Hepatocyte (in vitro differentiated cells): ENCODE data around the gene RBL1. TPM values are rescaled to one million over a fixed set of nuclear protein-coding genes. Genes with fewer than 3 reads are reported as not detected.
"Not testable (repeated sequence)": the region's sequence is repeated elsewhere in the genome, so short reads cannot be mapped to it uniquely, and the experiment has no call there.

ENCODE experiments used
- DNase-seq: peaks from one replicate; pipeline ENCODE4 v3.0.0-alpha.2; 2016; ENCODE audit warnings: low spot score
- H2AFZ ChIP-seq: fragments of 200-600 bp; sonication (generic); 2 replicates; pipeline ENCODE4 v1.6.0; 2016; ENCODE audit warnings: antibody characterized with exemption, mild to moderate bottlenecking
- H3K27ac ChIP-seq: fragments of 200-600 bp; sonication (generic); 2 replicates; pipeline ENCODE4 v1.5.1; 2016; ENCODE audit warnings: mild to moderate bottlenecking
- H3K27me3 ChIP-seq: fragments of 200-600 bp; sonication (generic); 2 replicates; pipeline ENCODE4 v1.6.1; 2016
- H3K36me3 ChIP-seq: fragments of 200-600 bp; sonication (generic); replicated peaks from 2 replicates; pipeline ENCODE4 v1.5.1; 2016; ENCODE audit warnings: low read depth; ENCODE audit not compliant: insufficient read depth
- H3K4me1 ChIP-seq: fragments of 200-600 bp; sonication (generic); 2 replicates; pipeline ENCODE4 v1.5.1; 2016; ENCODE audit warnings: mild to moderate bottlenecking, moderate library complexity; ENCODE audit not compliant: insufficient read depth
- H3K4me2 ChIP-seq: fragments of 200-600 bp; sonication (generic); 2 replicates; pipeline ENCODE4 v1.6.0; 2016
- H3K4me3 ChIP-seq: fragments of 200-600 bp; sonication (generic); 2 replicates; pipeline ENCODE4 v1.5.1; 2016; ENCODE audit warnings: mild to moderate bottlenecking
- H3K79me2 ChIP-seq: fragments of 200-600 bp; sonication (generic); 2 replicates; pipeline ENCODE4 v1.6.0; 2017; ENCODE audit warnings: mild to moderate bottlenecking
- H3K9me2 ChIP-seq: fragments of 200-600 bp; sonication (generic); replicated peaks from 2 replicates; pipeline ENCODE4 v1.6.0; 2017; ENCODE audit warnings: mild to moderate bottlenecking; ENCODE audit not compliant: insufficient read depth
- H3K9me3 ChIP-seq: fragments of 200-600 bp; sonication (generic); 2 replicates; pipeline ENCODE4 v1.5.1; 2016; ENCODE audit warnings: low read depth, mild to moderate bottlenecking
- H4K20me1 ChIP-seq: fragments of 200-600 bp; sonication (generic); 2 replicates; pipeline ENCODE4 v1.6.0; 2016; ENCODE audit warnings: mild to moderate bottlenecking; ENCODE audit not compliant: insufficient read depth, poor library complexity, severe bottlenecking
- EZH2 ChIP-seq: fragments of 200-600 bp; sonication (generic); IDR thresholded peaks from 2 replicates; pipeline ENCODE4 v1.6.1; 2016; ENCODE audit warnings: antibody characterized with exemption, mild to moderate bottlenecking, borderline replicate concordance
- EZH2phosphoT487 ChIP-seq: fragments of 200-600 bp; sonication (generic); IDR thresholded peaks from one replicate; pipeline ENCODE4 v1.6.1; 2018; ENCODE audit warnings: antibody characterized with exemption, mild to moderate bottlenecking, low read depth, moderate library complexity; ENCODE audit not compliant: unreplicated experiment, severe bottlenecking
- WGBS: methylation state at CpG from one replicate; pipeline ENCODE4 v1.1.6; 2016; ENCODE audit warnings: low lambda C conversion rate; ENCODE audit errors: missing lambda C conversion rate; 5-methylcytosine and 5-hydroxymethylcytosine counted together
- polyA plus RNA-seq: library from polyadenylated mRNA; unstranded; fragments of >200 nt; fragmentation: Nextera tagmentation; extraction: Ambion mirVana; gene quantifications from 2 replicates; pipeline ENCODE4 v1.2.1, GENCODE V29; 2016
- total RNA-seq: library from RNA; depleted of rRNA; stranded (reverse); fragments of >200 nt; gene quantifications from 2 replicates; pipeline ENCODE4 v1.2.3, GENCODE V29; 2014
- TF ChIP-seq, protein P1 (sequence below): fragments of 200-600 bp; sonication (generic); IDR thresholded peaks from 2 replicates; pipeline ENCODE4 v1.5.1; 2016; ENCODE audit warnings: antibody characterized with exemption, mild to moderate bottlenecking; ENCODE audit not compliant: poor library complexity

The RBL1 gene
- total and polyA plus RNA-seq, 2 experiments from 2014 or later: 2.5 to 7.5 TPM

DNA sequence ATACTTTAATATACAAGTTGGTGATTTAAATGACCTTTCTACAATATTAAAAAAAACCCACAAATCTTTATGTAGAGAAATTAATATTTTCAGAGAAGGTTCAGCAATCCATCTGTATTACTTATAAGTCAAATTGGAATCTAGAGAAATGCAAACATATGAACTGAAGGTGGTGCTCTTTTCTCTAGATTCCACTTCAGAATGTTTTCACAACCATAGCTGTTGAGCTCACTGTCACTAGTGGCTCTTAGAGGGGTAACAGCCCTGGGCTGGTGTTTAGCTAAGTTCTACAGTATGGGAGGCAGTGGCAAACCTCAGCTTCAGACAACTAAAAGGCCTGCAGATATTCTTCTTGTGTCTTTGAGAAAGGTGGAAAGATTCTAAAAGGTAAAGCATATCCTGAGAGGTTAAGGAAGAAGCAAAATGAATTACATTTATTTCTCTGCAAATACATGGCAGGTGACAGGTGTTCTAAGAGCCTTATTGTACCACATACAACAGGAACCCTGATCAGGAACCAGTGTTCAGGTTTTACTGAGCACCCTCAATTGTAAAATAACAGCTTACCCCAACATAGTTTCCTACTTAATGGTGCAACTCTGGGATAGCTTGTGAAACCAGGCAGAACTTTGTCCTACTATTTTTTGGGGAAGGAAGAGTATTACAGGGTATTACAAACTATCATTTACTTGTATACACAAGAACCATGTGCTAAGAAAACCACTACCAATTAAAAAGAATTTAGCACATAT, 87.7 kb downstream of the RBL1 start:
- Histone ChIP-seq H3K79me2 (no peaks in the 10 kb centered on the region), H3K36me3 (no peaks in the 10 kb centered on the region), H3K9me2 (no peaks in the 10 kb centered on the region), H3K27me3 (no peaks in the 10 kb centered on the region), H3K27ac (no peak overlapping the region), H2AFZ (no peak overlapping the region), H3K4me2 (no peak overlapping the region), H3K9me3 (no peaks in the 10 kb centered on the region), H4K20me1 (no peaks in the 10 kb centered on the region), H3K4me1 (no peaks in the 10 kb centered on the region), H3K4me3 (no peak overlapping the region)
- peak; percentile 21 for DNase-seq
- TF ChIP-seq, protein P1, sequence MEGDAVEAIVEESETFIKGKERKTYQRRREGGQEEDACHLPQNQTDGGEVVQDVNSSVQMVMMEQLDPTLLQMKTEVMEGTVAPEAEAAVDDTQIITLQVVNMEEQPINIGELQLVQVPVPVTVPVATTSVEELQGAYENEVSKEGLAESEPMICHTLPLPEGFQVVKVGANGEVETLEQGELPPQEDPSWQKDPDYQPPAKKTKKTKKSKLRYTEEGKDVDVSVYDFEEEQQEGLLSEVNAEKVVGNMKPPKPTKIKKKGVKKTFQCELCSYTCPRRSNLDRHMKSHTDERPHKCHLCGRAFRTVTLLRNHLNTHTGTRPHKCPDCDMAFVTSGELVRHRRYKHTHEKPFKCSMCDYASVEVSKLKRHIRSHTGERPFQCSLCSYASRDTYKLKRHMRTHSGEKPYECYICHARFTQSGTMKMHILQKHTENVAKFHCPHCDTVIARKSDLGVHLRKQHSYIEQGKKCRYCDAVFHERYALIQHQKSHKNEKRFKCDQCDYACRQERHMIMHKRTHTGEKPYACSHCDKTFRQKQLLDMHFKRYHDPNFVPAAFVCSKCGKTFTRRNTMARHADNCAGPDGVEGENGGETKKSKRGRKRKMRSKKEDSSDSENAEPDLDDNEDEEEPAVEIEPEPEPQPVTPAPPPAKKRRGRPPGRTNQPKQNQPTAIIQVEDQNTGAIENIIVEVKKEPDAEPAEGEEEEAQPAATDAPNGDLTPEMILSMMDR: peak; percentile 44
- TF ChIP-seq EZH2phosphoT487: no peak

DNA sequence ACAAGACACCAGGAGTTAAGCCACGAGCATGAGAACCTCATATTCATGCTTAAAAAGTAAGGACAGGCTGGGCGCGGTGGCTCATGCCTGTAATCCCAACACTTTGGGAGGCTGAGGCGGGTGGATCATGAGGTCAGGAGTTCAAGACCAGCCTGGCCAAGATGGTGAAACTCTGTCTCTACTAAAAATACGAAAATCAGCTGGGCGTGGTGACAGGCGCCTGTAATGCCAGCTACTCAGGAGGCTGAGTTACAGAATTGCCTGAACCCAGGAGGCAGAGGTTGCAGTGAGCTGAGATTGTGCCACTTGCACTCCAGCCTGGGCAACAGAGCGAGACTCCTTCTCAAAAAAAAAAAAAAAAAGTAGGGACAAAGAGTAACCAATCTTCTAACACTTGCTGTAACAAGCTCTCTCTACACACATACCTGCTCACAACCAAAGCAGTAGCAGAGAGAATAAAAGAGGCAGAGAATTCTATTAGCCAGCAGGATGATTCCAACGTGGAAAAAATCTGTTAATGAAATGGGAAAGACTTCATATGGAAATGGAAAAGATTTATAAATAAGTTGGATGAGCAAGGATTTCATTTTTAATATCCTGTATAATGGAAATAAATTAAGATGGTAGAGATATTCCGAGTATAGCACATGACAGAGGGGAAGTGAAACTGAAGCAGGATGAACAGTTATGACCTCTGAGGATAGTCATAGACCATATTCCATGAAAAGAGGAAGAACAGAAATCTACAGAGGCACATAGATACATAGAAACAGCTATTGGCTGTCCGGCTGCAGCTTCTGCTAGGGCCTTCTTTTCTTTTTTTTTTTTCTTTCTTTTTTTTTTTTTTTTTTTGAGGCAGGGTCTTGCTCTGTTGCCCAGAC, 90.5 kb downstream of the RBL1 start:
- H3K9me3 ChIP-seq, H3K9me2 ChIP-seq, H3K4me2 ChIP-seq, H3K36me3 ChIP-seq, H3K4me3 ChIP-seq, H3K27ac ChIP-seq, H3K79me2 ChIP-seq, DNase-seq, H2AFZ ChIP-seq, H3K4me1 ChIP-seq, H4K20me1 ChIP-seq, H3K27me3 ChIP-seq: not testable (repeated sequence)
- WGBS: 98% methylated on average over 11 of the region's 11 CpGs

GRCh38 chr20:37001634-37002033, 94.2 kb downstream of the RBL1 start:
- DNase-seq, H3K9me2 ChIP-seq, H3K27ac ChIP-seq, H2AFZ ChIP-seq, H3K27me3 ChIP-seq, H3K4me3 ChIP-seq, H3K79me2 ChIP-seq, H3K9me3 ChIP-seq, H3K4me2 ChIP-seq, H3K36me3 ChIP-seq, H3K4me1 ChIP-seq, H4K20me1 ChIP-seq: not testable (repeated sequence)
- 86% methylated on average over 2 of the region's 2 CpGs for WGBS

GRCh38 chr20:37000171-37000570, 95.6 kb downstream of the RBL1 start:
- H3K4me3 ChIP-seq, H3K9me3 ChIP-seq, H3K79me2 ChIP-seq, H3K4me1 ChIP-seq, H3K27me3 ChIP-seq, H3K27ac ChIP-seq, DNase-seq, H4K20me1 ChIP-seq, H3K4me2 ChIP-seq, H3K36me3 ChIP-seq, H3K9me2 ChIP-seq, H2AFZ ChIP-seq: not testable (repeated sequence)
- 100% methylated on average over 1 of the region's 26 CpGs for WGBS

DNA sequence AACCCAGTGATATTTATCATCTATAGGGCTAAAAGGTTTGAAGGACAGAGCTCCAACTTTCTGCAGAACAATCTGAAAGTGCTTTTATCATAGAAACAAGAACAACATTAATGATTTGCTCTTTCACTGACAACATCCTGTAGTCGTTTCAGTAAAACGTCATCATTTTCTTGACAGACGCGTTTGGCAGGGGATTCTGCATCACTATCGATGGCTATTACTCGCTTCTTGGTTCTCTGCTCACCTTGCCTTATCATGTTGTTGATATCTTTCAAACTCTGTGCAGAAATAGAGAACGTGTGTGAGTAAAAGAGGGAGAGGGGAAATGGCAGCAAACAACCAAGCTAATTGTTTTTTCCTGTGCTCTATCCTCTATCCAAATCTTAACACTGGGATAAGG, 97.1 kb downstream of the RBL1 start:
- Histone ChIP-seq H3K79me2 (no peaks in the 10 kb centered on the region), H3K4me3 (no peak overlapping the region), H3K9me3 (no peaks in the 10 kb centered on the region), H3K36me3 (no peaks in the 10 kb centered on the region), H2AFZ (no peak overlapping the region), H3K4me1 (no peaks in the 10 kb centered on the region), H3K27me3 (no peaks in the 10 kb centered on the region), H4K20me1 (no peaks in the 10 kb centered on the region), H3K27ac (no peak overlapping the region), H3K4me2 (no peak overlapping the region), H3K9me2 (no peaks in the 10 kb centered on the region)
- no peak for DNase-seq
- TF ChIP-seq EZH2phosphoT487 (no peak), EZH2 (no peak)
- TF ChIP-seq, protein P1: no peak
- 91% methylated on average over 7 of the region's 7 CpGs for WGBS
